GM19397 (cell line): ENCODE data around the gene AADAC.
"Not testable (repeated sequence)": the region's sequence is repeated elsewhere in the genome, so short reads cannot be mapped to it uniquely, and the experiment has no call there.

Experiments
- ATAC-seq: cut with Tn5 transposase; IDR thresholded peaks from one replicate; pipeline ENCODE4 v1.9.1; 2021; ENCODE audit warnings: mild to moderate bottlenecking, moderate library complexity; ENCODE audit not compliant: unreplicated experiment

Gene AADAC

DNA sequence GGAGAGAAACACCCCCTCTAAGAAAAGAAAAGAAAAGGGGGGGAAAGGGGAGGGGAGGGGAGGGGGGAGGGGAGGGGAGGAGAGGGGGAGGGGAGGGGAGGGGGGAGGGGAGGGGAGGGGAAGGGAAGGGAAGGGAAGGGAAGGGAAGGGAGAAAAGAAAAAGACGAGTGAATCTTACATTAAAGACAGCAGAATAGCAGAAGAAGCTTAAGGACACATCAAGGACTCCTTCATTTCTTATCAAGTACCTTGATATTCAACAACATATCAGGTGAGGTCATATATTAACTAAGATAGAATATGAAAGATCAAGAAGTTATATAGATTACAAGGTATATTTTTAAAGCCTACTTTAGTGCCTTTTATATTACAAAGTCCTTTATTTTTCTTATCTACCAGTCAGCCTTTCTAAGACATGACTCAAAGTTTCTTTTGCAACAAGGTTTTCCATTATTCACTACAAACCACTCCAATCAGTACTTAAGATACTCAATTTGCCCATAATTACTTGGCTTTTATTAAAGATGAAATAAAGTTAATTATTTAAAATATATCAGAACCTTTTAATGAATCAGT, 17.7 kb upstream of the AADAC start:
- no peak for ATAC-seq

GRCh38 chr3:151798466-151798865, 15.4 kb upstream of the AADAC start:
- ATAC-seq, result no peak

DNA sequence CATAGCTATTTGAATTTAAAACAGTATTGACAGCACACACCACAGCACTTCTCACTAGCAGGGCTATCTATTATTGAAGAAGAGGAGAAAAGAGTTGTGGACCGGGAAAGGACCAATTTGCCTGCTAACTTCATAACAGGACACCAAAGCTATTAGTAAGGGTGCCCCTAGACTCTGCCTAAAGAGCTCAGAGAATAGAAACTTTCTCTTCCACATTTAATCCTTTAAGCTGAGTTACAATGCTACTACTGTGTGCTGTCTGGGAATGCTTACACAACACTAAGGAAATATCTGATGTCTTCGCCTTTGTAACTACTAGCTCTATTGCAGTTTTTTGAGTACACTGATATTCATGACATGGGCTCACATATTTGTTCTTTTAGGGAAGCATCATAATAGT, 13.5 kb upstream of the AADAC start:
- no peak for ATAC-seq

DNA sequence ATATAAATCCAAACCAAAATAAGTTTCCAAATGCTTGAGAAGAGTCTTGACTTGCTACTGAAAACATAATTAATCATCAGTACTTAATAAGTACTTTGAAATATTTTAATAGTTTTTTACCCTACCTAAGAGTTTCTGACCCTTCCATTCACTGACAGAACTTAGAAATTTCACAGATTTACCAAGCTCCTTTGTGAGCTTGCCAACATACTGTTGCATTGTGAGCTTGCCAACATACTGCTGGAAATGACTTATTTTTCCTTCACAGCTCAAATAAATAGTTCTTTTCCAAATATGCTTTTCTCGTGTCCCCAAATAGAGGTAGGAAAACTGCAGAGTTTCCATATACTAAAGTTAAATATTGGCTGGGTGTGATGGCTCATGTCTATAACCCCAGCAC, 9.6 kb upstream of the AADAC start:
- ATAC-seq, result no peak

GRCh38 chr3:151806838-151807237, 7.1 kb upstream of the AADAC start:
- ATAC-seq, result no peak

DNA sequence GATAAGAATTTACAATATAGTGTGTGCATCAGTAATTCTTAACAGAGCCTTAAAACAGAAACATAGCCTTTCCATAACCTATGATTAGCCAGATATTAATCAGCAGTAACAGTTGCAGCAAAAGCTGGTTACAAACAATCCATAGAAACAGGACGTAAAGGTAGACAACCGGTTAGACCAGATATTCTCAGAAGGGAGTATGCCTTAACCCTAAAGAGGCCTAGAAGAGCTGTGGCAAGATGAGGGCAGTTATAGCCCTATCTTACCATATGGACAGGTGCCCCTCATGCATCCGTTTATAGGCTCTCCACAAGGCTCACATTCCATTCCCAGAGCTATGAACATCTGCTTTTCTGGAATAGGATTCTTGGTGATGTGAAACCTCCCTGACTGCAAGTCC, 5.0 kb upstream of the AADAC start:
- not testable (repeated sequence) for ATAC-seq

GRCh38 chr3:151811474-151811873, 2.4 kb upstream of the AADAC start:
- no peak for ATAC-seq

GRCh38 chr3:151814588-151814987, 672 bp downstream of the AADAC start:
- no peak for ATAC-seq

GRCh38 chr3:151816091-151816604, 2.2 kb downstream of the AADAC start:
- no peak for ATAC-seq

- ATAC-seq, result no peak
Observed at GRCh38 chr3:151817473-151817872, 3.6 kb downstream of the AADAC start.

DNA sequence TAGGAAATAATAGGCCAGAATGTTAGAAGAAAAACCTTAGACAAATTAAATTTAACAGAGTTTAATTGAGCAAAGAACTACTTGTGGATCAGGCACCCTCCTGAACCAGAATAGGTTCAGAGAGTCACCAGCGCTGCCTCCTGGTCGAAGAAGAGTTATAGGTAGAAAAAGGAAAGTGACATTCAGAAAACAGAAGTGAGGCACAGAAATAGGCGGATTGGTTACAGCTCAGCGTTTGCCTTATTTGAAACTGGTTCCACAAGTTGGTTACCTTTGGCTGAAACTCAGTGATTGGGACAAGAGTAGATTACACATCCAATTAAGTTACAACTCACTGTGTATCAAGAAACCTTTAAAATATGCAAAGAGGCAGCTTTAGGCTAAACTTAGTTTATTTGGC, 4.4 kb downstream of the AADAC start:
- ATAC-seq, result no peak

DNA sequence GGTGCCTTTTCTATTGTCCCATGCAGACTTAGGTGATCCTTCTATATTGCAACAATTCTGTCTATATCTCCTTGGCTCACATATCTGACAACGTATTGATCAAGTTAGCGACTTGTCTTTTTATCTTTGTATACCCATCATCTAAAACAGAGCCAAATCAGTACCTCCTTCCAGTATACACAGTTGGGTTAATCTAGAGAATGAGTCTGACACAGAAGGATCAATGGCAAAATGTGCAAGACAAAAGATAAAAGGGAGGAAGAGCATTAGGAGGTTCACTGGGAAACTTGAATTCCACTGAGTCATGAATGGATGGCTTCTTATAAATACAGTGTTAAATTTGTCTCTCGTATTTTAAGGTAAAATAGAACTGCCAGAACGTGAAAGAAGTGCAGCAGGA, 6.0 kb downstream of the AADAC start:
- no peak for ATAC-seq

DNA sequence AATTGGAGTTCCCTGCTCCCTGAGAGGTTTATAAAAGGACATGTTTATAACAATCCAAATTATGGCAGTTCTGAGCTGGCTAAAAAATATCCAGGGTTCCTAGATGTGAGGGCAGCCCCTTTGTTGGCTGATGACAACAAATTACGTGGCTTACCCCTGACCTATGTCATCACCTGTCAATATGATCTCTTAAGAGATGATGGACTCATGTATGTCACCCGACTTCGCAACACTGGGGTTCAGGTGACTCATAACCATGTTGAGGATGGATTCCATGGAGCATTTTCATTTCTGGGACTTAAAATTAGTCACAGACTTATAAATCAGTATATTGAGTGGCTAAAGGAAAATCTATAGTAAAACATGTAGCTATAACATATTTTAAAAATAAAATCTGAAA, 13.9 kb downstream of the AADAC start:
- no peak for ATAC-seq

DNA sequence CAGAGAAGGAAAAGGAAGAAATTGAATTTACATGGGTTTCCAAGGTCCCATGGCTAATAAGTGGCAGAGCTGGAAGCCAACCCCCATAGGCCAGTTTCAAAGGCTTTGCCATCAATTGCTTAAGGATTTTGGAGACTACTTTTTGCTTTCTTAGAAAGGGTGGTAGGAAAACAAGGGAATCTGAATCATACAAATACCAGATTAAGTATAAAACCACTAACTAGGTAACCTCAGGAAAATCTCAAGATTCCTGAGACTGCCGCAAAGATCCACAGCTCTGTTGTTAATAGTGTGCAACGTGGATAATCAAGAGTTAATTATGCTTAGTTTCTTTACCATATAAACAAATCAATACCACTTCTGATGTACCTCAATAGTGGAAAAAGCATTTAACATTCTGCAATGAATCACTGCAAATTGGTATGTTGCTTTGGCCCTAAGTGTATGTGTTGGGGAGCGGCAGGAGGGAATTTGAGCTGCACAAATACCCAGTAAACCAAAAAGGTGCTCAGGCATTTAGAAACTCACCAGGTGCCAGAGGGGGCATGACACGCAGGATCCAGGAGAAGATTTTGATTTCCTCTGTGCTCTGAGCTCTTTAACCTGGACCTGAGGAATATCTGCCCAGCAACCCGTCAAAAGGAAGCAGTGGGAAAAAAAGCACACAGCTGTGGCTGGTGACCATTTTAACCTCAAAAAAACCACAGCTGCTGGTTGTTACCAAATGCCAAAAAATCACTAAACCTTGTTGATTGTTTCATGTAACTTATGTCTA, 22.0 kb downstream of the AADAC start:
- ATAC-seq, result no peak

- no peak for ATAC-seq
Observed at GRCh38 chr3:151837057-151837456, 23.1 kb downstream of the AADAC start.

GRCh38 chr3:151838574-151839312, 24.8 kb downstream of the AADAC start:
- ATAC-seq, result no peak

DNA sequence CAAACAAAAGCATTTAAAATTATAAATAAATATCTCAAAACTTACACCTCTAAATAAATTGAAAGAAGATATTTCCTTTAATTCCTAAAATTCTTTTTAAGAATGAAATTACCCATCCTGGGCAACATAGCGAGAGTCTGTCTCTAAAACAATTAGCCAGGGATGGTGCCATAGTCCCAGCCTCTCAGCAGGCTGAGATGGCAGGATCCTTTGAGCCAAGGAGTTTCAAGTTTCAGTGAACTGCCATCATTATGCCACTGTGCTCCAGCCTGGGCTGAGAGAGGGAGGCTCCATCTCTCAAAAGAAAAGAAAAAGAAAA, 25.4 kb downstream of the AADAC start:
- ATAC-seq, result no peak

DNA sequence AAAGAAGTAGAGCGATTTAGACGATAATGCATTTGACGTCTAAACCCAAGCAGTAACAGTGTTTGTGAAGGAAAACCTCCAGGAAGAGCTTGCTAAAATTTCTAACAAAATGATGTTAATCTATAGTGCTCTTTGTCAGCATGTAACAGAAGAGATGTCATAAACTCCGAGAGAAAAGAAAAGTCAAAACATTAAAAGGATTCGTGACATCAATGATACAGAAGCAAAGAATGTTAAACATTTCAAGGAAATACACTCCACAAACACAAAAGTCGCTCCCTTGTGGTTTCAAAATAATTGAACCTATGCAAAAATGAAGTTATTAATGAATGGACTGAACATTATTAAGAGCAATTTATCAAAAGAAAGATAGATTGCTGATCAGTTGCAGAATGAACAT, 27.9 kb downstream of the AADAC start:
- no peak for ATAC-seq

- no peak for ATAC-seq
Observed at GRCh38 chr3:151843275-151843674, 29.4 kb downstream of the AADAC start.

DNA sequence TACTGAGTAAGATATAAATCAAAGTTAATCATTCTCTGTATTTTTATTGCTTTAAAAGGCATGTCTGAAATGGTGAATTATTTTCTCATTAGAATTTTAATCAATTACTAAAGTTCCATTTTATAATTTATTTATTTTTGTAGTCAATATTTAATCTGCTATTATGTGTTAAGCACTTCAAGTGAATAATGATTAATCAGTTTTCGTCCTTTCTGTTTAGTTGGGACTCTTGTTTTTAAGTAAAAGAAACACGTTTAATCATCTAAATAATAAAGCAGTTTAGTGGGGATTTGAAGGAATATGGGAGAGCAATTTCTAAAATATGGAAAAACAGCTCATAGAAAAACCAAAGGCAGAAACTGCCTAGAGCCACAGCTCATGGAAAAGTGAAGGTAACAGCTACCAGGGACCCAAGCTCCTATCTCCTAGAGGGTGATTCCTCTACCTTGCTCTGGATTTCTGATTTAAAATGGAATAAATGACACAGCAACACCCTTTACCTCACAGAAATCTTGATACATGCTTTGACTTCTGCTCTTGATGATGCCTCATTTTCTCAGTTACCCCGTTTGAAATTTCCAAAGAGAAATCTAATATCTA, 31.5 kb downstream of the AADAC start:
- no peak for ATAC-seq

GRCh38 chr3:151850065-151850464, 36.1 kb downstream of the AADAC start:
- not testable (repeated sequence) for ATAC-seq
